Suprapubic skin (tissue), 3 donors: ENCODE data around the gene TSHZ2.

ENCODE experiments used
- CTCF ChIP-seq, 2 donors: fragments of 200-600 bp in 1 of 2; fragments of 450-650 bp in 1 of 2; sonication (generic) in 1 of 2; IDR thresholded peaks; one replicate each; pipeline ENCODE4 v1.5.1; 2016 to 2019; ENCODE audit warnings: antibody characterized with exemption in 2 of 2, mild to moderate bottlenecking in 1 of 2, moderate library complexity in 1 of 2
- EP300 ChIP-seq: sonication (generic); formaldehyde crosslinking; IDR thresholded peaks from one replicate; pipeline ENCODE4 v1.6.1; 2017; ENCODE audit warnings: antibody characterized with exemption
- POLR2A ChIP-seq, 2 donors: fragments of 450-650 bp; IDR thresholded peaks; one replicate each; pipeline ENCODE4 v1.6.1; 2017; ENCODE audit warnings: antibody characterized with exemption in 2 of 2, mild to moderate bottlenecking in 2 of 2, moderate library complexity in 2 of 2

- TF ChIP-seq EP300 (no peak), CTCF (IDR thresholded peaks at IDR 0.05) (no peak), POLR2A (IDR thresholded peaks at IDR 0.05) (no peak)
Observed at GRCh38 chr20:53330601-53331140, 358.5 kb downstream of the TSHZ2 start.
